HG03135 (cell line): Measurements from ENCODE around the gene GALNT6.
A peak's percentile ranks its signal among the peaks of the same experiment; 100 is the strongest.
"Not testable (repeated sequence)": the region's sequence is repeated elsewhere in the genome, so short reads cannot be mapped to it uniquely, and the experiment has no call there.

Experiments used
- ATAC-seq: cut with Tn5 transposase; IDR thresholded peaks from one replicate; pipeline ENCODE4 v1.9.1; 2021; ENCODE audit warnings: mild to moderate bottlenecking, moderate library complexity; ENCODE audit not compliant: unreplicated experiment

Gene GALNT6

DNA sequence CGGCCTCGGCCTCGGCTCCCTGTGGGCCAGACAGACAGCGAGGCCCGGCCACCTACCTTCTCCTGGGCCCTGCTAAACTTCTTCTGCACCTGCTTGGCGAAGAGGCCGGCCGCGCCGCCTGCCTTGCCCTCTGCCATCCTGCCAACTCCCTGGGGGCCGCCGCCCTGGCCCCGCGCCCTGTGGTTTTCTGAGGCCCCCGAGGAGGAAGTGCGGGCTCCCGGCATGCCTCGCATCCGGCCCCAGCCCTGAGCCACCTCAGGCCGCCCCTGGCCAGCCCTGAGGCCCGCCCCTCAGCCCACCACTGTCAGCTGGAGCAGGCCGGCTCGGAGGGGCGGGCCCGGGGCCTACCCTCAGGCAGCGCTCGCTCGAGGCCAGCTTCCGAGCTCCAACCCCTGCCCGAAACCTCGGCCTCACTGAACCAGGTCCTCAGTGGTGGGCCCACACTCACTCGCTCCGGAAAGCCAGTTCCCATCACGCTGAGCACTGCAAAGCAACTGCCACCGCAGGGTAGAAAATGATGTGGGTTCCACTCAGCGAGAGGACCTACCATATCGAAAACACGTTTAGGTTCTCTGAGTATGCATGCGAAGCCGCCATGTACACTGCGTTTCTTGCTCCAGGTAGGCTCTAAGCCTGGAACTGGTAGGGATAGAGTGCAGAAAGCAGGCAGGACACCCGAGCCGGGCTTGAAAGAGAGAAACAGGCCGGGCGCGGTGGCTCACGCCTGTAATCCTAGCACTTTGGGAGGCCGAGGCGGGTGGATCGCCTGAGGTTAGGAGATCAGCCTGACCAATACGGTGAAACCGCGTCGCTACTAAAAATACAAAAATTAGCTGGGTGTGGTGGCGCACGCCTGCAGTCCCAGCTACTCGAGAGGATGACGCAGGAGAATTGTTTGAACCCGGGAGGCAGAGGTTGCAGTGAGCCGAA is 67.0 kb downstream of the GALNT6 start, which contains the start of gene BIN2:
Gene BIN2 (minus strand): TSS at position 209 of the 930 bp plus-strand sequence. CDS start 72 bp downstream, at position 137.
- ATAC-seq: peak; percentile 46

DNA sequence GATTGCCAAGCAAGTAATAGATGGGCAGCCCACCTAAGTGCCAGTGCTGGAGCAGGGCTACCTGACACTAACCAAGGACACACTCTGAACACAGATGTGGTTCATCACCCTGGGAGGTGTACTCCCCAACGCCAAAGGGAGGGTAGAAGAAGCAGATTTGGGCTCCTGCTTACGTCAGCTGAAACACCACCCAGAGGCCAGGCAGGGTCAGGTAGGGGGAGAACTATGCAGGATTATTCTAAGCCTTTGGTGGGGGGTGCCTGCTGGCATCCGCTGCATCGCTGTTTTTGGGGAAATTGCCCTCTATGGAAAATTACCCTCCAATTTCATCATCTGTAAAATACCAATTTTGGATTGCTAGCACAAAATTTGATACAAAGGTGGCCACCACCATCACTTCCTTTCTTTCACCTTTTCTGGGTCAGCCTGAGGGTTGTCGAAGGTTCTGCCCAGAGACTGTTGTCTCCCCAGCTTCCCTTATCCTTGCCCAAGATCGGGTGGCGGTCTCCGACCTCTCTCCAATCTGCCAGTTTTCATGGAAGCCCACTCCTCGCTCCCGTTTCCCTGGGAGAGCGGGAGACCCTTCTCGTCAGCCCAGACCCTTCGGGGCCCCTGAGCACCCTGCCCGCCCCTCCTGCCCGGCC is 67.8 kb downstream of the GALNT6 start:
- peak; percentile 3 for ATAC-seq

DNA sequence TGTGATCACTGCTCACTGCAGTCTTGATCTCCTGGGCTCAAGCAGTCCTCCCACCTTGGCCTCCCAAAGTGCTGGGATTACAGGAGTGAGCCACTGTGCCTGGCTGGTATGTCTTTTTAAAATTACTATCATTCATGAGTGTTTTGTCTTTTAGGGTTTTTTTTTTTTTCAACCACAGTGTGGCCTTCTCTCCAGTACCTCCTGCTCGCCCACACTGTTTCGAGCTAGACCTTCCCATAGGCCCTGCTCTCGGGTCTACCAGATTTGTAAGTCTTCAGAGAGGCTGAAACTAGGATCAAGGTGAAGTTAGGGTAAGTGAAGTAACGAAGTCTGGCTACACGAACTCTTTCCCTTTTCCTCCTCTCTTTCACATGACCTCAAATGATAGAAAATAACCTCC is 68.8 kb downstream of the GALNT6 start:
- ATAC-seq: no peak

DNA sequence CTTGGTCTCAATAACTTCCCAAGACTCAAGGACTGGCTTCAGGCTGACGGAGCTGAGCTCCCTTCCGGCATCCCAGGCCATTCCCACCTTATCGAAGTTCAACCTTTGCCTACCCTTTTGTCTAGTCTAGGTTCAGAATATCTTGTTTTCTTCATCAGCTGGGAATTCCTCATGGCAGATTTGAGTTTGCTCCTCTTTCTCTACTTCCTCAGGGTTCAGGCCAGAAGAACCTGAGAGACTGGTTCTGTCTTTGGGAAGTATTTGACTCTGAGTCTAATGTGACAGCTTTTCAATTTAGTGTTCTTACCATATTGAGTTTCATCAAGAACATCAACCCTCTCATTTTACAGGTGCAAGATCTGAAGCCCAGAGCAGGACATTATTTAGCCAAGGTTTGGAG is 69.3 kb downstream of the GALNT6 start:
- no peak for ATAC-seq

DNA sequence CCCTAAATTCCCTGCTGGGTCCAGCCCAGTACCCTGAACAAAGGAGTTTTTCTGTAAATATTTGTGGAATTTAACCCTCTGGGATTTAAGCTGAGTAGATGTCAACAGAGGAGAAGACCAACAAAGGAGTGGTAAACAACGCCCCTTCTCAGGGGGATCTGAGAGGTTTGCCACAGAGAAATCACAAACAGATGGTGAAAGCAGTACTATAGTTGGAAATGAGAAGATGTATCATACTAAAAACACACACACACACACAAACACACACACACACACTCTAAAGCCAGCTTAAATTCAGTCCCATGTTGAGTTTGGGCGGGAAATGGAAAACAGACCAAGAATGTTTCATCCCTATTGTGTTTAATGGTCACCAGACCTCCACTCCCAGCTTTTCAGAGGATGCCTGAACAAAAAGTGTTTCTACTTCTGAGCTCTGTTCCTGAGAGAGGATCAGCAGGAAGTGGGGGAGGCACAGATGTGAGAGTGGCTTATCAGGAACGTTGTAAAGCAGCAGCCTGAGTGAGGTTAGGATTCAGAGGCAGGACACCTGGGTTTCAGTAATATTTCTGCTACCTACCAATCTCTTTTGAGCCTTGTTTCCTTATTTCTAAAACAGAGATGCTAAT is 70.4 kb downstream of the GALNT6 start:
- no peak for ATAC-seq

DNA sequence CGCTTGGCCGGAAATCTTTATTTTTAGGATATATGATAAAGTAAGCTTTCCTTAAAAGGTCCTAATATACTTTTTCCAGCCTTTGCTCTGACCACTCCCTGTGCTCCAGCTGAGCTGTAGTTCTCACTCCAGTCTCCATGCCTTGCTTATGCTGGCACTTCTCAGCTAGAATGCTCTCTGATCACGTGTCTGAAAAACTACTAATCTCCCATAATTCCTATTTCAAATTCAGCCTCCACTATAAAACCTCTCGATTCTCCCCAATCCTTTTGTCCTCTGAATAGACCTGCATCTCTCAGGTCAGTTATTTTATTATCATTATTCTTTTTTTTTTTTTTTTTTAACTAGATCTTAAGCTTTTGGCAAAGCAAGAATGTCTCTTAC is 70.9 kb downstream of the GALNT6 start:
- no peak for ATAC-seq

DNA sequence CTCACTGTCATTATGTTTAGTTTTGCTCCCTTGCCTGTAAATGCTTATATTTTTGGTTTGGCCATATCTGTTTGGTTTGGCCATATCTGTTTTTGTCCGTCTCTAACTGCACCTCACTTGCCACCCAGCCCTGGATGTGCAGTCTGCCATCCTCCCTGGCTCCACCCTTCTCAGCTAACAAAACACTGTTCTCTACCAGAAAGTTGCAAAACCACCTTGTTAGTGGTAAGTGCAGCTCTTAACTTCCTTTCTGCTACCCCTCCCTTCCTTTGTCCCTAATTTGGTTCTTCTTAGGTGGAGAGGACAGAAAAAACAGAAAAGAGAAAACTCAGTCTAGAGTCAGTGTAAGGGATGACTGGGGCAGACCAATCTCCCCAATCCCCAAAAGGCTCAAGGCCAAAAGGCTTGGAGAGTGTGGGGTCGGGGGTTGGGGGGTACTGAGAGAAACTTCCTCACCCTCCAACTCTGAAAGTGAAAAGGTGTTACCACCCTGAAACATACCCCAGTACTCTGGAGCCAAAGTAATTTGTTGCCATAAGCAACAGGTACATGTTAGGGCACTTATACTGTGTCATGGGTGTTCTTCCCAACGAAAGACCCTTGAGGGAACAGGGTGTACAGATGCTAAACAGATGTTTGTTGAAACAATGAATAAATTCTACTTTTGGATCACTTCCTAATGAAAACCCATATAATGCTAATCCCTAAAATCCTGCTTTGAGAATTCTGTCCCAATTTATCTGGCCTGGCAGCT is 72.2 kb downstream of the GALNT6 start:
- no peak for ATAC-seq

DNA sequence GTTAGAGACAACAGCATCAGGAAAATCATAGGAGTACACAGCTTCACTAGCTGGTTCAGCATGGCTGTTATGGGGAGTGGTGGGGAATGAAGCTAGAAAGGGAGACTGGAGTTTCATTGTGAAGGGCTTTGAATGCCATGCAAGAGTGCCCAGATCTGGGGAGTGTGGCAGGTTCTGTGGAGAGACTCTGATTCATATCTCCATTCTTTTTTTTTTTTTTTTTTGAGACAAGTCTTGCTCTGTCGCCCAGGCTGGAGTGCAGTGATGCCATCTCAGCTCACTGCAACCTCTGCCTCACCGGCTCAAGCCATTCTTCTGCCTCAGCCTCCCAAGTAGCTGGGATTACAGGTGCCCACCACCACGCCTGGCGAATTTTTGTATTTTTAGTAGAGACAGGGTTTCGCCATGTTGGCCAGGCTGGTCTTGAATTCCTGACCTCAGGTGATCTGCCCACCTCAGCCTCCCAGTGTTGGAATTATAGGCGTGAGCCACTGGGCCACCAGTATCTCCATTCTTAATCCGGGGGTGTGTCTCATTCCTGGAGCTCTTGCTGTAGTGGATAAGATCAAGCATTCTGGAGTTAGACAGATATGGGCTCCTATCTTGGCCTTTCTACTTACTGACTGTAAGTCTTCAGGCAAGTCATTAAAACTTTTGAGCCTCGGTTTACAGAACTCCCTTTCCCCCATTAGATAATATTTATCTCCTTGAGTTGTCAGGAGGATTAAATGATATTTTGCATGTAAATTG is 73.0 kb downstream of the GALNT6 start:
- ATAC-seq: not testable (repeated sequence)

DNA sequence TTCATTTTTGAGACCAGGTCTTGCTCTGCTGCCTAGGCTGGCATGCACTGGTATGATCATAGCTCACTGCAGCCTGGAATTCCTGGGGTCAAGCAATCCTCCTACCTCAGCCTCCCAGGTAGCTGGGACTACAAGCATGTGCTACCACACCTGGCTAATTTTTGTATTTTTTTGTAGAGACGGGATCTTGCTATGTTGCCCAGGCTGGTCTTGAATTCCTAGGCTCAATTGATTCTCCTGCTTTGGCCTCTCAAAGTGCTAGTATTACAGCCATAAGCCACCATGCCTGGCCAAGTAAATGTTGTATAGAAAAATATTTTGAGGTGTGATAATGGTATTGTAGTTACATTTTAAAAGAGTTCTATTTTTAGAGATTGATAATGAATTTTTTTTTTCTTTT is 79.8 kb downstream of the GALNT6 start:
- ATAC-seq: no peak

DNA sequence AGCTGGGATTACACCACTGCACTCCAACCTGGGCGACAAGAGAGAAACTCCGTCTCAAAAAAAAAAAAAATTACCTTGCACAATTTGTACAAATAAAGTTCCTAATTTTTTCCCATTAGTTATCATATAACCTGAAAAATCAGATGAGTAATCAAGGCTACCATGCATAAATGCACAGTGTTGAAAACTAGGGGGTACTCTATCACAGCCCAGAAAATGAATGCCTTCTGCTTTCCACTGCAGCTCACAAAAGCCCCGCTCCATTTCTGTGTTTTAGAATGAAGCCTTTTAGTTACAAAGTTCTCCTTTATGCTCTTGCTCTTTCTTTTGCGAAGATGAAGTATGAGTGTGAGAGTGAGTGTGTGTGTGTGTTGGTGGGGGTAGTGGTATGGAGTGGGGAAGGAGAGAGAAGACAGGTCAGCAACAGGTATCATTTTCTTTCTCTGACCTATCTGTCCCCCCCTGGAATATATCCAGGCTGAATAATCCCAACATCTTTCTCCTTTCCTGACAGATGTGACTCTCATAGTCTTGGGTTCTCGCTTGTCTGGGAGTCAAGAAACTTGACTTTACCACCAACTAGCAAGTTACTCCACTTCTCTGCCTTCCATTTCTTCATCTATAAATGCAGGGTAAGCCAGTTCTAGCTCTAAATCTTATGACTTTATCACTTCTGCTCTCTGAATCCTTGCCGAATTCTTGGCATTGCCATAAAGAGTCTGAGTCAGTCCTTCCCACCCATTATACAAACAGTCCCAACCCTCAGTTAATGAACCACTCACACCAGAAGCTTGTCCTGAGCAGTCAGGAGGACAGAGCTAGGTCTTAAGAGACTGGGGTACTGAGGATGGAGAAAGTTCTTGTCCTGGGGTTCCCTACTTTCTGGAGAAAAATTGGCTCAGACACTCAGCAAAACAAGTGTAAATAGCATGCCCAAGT is 83.3 kb downstream of the GALNT6 start:
- no peak for ATAC-seq

DNA sequence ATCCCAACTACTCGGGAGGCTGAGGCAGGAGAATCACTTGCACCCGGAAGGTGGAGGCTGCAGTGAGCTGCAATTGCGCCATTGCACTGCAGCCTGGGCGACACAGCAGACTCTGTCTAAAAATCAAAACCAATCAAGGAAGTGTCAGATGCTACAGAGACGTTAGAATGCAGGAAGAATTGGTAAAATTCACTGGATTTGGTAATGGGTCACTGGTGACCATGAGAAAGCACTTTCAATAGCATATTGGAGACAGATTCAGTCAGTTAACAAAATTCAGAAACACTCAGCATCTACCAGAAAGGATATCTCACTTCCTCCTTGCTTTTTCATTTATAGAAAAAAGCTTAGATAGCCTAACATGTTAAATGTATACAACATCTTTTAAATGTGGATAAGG is 84.7 kb downstream of the GALNT6 start:
- no peak for ATAC-seq
